Measurements from ENCODE around the gene CFAP20DC.
"Not testable (repeated sequence)": the region's sequence is repeated elsewhere in the genome, so short reads cannot be mapped to it uniquely, and the experiment has no call there.

Gene CFAP20DC
- total RNA-seq, result 0.20 to 0.52 reads per million in 2 donors

DNA sequence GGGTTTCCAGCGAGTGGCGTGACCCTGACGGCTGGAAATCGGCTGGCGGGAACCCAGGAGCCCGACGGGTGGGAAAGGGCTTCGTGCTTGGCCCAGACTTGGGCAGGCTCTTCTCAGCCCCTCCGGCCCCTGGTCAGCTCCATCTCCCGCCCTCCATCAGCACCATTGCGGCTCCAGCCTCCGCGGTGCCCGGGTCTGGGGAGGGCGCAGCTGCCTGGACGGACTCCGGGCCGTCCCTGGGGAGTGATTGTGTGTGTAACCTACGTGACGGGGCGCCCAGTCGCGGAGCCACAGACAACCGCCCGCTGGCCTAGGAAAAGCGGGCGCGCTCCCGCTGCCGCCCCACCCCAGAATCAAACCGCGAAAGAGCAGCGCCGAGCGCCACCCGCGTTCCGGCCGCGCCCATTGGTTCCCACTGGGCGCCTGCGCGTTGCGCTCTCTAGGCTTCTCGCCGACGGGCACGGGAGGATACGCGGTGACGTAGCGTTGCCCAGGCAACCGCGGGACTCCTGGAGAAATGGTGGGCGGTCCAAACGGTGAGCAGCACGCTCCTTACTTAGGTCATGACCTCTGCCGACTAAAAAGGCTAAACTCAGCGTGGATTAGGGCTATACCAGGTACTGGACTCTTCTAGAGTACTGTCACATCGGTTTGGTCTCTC, at the start of gene CFAP20DC:
TSS of gene CFAP20DC (minus strand) at position 355 of the 661 bp plus-strand sequence. CDS start 394 bp downstream, outside the sequence.
- peak; percentile 52 for DNase-seq

DNA sequence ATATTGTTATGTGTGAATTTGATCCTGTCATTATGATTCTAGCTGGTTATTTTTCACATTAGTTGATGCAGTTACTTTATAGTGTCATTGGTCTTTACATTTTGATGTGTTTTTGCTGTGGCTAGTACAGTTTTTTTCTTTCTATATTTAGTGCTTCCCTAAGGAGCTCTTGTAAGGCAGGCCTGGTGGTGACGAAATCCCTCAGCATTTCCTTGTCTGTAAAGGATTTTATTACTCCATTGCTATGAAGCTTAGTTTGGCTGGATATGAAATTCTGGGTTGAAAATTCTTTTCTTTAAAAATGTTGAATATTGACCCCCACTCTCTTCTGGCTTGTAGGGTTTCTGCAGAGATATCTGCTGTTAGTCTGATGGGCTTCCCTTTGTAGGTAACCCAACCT, 48.7 kb upstream of the CFAP20DC start:
- not testable (repeated sequence) for DNase-seq

- DNase-seq, result no peak
Measured at GRCh38 chr3:59094446-59094845, 44.6 kb upstream of the CFAP20DC start.

DNA sequence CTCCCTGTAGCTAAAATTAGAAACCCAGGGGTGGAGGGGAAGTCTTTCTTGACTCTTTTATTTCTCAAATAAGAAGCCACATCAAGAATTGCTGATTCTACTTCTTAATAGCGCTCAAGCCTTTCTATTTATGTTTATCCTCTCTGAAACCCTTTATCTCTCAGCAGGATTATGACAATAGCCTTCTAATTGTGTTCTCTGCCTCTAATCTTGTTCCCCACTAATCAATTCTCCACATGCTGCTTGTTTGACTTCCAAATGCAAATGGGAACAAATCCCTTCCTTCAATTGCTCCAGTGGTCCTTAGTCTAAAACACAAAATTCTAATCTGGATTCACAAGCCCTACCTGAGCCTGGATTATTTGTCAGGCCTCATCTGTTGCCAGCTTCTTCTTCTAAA, 43.7 kb upstream of the CFAP20DC start:
- DNase-seq, result no peak

GRCh38 chr3:59088761-59089160, 38.9 kb upstream of the CFAP20DC start:
- DNase-seq, result no peak

DNA sequence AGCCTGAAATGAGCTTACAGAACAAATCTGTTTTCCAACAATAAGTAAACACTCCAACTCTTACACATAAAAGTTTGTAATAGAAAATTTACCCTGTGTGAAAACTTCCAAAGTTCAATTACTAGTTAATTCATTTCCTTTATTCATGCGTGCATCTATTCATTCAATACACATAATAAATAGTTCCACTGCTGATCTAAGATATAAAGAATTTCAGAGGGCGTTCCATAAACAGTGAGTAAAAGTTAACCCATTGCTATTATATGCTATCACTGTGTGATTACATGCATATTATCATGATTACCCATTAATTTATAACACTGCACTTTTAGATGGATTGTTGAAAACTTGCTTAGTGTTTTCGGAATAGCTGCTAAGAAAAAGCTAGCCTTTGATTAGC, 36.2 kb upstream of the CFAP20DC start:
- no peak for DNase-seq

DNA sequence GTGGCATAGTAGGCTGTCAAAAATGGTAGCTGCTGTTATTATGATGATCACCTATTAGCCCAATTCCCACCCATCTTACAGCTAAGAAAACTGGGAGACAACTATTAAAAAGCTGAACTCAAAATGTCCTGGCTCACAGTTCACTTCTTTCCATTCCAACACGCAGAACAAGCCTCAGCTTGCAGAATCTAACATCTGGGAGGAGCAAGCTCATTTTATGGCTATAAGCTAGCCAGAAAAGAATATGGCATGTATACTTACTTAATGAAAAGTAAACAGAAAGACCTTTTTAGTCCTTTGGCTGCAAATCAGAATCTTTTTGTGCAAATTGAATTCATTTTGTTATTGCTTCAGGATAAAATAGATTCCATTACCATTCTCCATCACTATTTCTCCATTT, 34.8 kb upstream of the CFAP20DC start:
- DNase-seq, result no peak

DNA sequence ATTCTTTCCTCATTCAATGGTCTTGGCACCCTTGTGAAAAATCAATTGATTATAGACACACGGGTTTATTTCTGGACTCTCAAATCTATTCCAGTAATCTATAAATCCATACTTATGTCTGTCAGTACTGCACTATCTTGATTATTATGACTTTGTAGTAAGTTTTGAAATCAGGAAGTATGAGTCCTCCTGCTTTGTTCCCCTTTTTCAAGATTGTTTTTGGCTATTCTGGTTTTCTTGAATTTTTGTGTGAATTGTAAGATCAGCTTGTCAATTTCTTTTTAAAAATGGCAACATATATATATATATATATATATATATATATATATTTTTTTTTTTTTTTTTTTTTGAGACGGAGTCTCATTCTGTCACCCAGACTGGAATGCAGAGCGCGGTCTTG, 32.3 kb upstream of the CFAP20DC start:
- DNase-seq, result no peak

GRCh38 chr3:59081071-59081470, 31.2 kb upstream of the CFAP20DC start:
- DNase-seq, result no peak

DNA sequence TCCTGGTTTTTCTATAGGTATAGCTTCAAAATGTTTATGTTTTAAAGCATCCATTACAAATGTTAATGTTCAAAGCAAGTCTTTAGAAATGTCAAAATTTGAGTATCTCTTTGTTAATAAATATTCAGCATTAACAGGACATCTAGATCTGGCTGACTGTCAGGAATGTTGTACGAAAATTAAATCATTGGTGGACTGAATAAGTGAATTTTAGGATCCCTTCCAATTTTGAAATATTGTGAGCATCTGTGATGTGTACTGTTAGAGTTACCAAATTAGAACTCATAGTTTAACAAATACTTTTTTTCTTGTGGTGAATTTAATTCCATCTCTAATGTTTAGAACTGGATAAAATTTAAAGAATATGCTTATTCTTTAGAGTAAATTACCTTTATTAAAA, 30.1 kb upstream of the CFAP20DC start:
- no peak for DNase-seq

- DNase-seq, result no peak
Measured at GRCh38 chr3:59074764-59075163, 24.9 kb upstream of the CFAP20DC start.

DNA sequence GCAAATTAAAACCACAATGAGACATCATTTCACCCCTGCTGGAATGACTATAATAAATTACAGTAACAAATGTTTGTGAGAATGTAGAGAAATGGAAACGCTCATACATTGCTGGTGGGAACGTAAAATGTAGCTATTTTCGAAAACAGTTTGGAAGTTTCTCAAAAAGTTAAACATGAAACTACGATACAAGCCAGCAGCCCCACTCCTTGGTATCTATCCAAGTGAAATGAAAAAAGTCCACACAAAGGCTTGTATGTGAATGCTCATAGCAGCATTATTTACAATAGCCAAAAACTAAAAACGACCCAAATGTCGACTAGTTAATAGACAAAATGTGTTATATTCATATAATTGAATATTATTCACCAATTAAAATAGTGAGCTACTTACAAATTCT, 22.9 kb upstream of the CFAP20DC start:
- DNase-seq, result no peak

DNA sequence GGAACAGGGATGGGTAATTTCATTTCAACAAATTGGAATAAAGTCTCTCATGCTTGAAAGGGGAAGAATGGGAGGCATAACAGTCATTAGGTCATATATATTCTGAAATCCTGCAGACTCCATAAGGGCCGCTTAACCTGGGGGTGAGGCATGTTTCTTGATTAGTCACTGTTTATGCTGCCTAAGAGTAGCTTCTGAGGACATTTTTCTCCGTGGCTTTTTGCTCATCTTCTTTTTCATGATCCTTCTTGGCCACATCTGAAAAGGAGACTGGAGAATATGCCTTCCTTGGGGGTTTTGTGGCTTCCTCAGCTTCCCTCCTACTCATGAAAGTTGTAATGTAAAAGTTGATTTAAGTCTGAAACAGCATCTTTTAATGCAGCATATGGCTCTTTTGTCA, 20.0 kb upstream of the CFAP20DC start:
- no peak for DNase-seq

GRCh38 chr3:59065240-59065639, 15.4 kb upstream of the CFAP20DC start:
- DNase-seq, result no peak

DNA sequence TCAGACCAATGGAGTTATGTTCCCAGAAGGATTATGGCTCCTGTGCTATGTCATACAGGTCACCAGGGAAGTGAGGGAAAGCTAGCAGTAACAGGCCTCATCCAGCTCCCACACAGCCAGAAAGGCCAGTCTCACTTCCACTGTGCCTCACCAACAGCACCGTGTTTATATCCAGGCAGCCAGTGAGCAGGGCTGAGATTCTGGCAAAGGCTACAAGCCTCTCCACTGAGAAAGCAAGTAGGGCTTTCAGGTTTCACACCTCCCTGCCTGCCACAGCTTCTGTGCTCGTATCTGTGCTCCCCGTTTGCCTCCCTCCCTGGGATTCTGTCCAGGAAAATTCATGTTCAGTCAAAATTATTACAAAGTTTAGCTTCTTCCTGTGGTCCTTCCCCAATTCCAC, 14.9 kb upstream of the CFAP20DC start:
- DNase-seq, result no peak

GRCh38 chr3:59064276-59064675, 14.5 kb upstream of the CFAP20DC start:
- no peak for DNase-seq

DNA sequence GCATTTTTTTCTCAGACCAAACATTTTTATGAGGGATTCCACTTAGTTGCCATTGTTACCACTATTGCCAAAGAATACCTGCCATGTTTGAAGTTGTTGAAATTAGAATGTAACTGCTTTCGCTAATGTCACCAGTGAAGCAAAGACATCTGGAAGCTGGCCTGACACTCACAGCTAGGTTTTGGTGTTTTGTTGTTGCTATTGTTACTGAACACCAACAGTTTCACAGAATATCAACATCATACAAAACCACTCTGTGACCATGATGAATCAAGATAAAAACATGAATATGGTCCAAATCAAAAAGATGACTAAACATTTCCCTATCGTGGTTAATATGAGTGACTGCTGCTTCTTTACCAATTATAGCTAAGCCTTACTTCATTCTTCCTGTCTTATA, 6.9 kb upstream of the CFAP20DC start:
- DNase-seq, result no peak

DNA sequence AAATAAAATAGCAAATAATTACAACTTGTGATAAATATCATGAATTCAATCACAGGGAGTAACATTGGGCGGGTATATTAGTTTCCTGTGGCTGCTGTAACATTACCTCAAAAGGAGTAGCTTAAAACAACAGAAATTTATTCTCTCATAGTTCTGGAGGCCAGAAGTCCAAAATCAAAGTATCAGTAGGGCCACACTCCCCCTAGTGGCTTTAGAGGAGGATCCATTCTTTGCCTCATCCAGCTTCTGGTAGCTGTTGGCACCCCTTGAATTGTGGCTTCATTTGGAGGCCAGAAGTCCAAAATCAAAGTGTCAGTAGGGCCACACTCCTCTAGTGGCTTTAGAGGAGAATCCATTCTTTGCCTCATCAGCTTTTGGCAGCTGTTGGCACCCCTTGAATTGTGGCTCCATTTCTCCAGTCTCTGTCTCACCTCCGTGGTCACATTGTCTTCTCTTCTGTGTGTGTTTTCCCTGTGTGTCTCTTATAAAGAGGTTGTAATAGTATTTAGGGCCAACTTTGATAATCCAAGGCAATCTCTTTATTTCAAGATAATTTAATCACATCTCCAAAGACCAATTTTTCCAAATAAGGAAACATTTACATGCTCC, 3.1 kb upstream of the CFAP20DC start:
- no peak for DNase-seq

- DNase-seq, result peak; percentile 7
Measured at GRCh38 chr3:59050811-59051414, 1.1 kb upstream of the CFAP20DC start.

DNA sequence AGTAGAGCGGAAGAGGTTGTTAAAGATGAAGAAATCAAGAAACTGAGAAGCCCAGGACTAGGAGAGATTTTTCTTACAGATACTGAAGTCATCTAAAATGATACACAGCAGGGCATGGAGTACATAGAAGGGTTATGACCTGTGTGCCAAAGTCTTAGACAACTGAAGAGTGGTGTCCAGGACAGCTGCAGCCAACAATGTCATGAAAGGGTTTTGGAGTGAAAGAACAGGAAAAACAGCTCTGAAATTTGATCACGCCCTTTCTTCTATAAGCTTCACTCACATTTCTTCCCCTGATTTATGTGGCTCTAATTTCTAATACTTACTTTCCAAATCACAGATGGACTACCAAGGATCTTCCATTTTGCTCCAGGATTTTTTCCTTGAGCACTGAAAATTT, 3.0 kb downstream of the CFAP20DC start:
- DNase-seq, result no peak

DNA sequence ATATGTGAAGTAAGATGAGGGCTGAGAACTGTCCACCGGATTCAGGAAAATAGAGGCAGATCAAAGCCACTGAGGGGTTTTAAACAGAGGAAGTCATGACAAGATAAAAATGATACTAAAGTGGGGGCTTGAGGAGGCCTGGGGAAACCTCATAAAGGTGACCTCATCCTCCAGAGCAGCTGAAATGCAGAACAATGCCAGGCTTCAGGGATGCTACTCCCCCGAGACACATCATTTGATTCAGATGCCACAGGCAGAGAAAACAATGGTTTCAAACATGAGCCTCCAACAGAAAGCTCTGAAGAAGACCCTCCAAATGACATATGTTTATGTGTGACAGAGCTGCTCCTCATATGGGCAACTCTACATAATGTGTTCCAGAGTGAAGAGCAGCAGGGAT, 6.4 kb downstream of the CFAP20DC start:
- DNase-seq, result no peak

DNA sequence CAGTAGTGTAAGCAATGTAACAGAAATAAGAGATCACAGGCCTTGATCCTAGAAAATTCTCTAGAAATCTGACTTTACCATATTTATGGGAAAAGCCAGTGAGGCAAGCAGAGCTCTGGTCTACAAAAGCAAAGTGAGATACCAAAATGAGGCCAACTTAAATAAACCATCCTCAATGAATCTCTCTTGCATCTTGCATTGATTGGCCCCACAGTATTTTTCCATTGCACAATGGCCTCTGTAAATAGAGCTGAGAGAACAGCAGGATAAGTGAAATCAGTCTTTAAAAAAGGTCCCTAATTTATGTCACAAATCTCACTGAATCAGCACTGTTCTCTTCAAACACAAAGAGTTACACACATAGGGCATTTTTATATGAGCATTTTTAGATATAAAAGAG, 8.9 kb downstream of the CFAP20DC start:
- DNase-seq, result no peak

- DNase-seq, result no peak
Measured at GRCh38 chr3:59027607-59028006, 22.2 kb downstream of the CFAP20DC start.

GRCh38 chr3:59023612-59024011, 26.2 kb downstream of the CFAP20DC start:
- no peak for DNase-seq

- DNase-seq, result no peak
Measured at GRCh38 chr3:59017617-59017984, 32.2 kb downstream of the CFAP20DC start.

Data from activated gamma-delta T cell (primary cell).